HuH-7 (cell line): Measurements from ENCODE around the gene KRTAP13-4.

ENCODE experiments used
- DNase-seq: peaks from one replicate; pipeline ENCODE4 v3.0.0; 2011; ENCODE audit warnings: low spot score

Gene KRTAP13-4, protein sequence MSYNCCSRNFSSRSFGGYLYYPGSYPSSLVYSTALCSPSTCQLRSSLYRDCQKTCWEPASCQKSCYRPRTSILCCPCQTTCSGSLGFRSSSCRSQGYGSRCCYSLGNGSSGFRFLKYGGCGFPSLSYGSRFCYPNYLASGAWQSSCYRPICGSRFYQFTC

GRCh38 chr21:30430170-30430655, at the start of gene KRTAP13-4:
Gene KRTAP13-4 (plus strand): TSS chr21:30430220. CDS start chr21:30430276, 56 bp downstream.
- DNase-seq, result no peak

DNA sequence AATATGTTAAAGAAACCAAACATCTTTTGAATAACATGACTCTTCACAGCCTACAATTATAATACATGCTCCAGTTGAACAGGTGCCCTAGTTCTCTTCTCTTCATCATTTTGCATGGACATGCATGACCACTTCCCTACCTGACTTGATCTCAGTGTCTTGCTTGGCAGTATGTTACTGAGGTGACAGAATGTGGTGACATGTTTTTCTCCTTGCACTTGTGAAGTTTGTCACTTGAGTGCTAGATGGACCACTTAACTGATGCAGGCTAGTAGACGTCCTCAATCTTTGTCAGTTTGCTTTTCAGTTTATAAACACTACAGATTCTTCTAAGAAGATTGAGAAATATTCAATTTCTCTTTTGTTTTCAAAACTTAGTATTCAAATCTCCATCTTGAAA, 47.8 kb upstream of the KRTAP13-4 start:
- DNase-seq, result no peak

DNA sequence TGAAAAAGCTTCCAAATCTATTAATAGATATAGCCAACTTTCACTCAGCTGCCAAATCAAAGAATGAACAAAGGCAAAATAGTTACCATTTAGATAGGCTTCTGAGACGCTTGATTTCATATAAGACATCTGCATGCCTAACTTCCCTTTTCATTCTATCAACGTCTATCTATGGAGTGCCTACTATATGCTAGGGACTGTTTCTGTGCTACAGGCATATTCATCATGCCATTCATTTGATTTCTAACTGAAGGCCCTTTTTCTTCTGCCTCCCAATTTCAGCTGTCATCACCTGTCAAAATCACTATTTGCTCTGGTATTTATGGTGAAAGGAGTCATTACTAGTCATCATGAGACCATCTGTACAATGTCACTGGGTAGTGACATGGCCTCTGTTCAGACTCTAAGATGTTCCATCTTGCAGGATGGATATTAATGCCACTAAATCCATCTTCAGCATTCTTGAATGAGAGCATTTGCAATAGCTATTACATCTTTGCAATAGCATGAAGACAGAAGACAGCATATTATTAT, 38.5 kb upstream of the KRTAP13-4 start:
- no peak for DNase-seq

GRCh38 chr21:30395731-30396130, 34.3 kb upstream of the KRTAP13-4 start, which contains the start of gene KRTAP13-1:
Gene KRTAP13-1 (plus strand): TSS chr21:30396031. CDS start chr21:30396087, 56 bp downstream.
- no peak for DNase-seq

- peak; percentile 54 for DNase-seq
Measured at GRCh38 chr21:30408782-30409494, 21.1 kb upstream of the KRTAP13-4 start.

DNA sequence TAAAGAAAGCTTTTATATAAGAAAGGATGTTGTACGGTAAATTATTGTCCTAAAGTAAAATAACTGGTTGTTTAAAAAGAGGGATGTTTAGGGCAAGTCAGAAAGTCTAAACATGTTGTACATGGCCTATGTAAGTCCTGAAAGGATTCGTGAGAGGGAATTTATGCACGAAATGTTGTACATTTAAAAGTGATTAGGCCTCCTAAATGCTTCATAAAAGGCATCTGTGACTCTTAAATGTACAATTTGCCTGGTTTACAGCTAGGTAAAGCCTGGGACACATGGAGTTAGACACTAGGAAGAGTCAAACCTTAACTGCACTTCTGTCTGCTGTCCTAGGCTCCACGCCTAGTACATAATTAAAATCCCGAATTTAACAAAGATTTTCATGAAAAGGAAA, 14.0 kb upstream of the KRTAP13-4 start:
- DNase-seq, result no peak

GRCh38 chr21:30425826-30426225, 4.2 kb upstream of the KRTAP13-4 start, which contains the start of gene KRTAP13-3:
Gene KRTAP13-3 (minus strand): TSS chr21:30425926. CDS start chr21:30425912, 14 bp downstream.
- no peak for DNase-seq

DNA sequence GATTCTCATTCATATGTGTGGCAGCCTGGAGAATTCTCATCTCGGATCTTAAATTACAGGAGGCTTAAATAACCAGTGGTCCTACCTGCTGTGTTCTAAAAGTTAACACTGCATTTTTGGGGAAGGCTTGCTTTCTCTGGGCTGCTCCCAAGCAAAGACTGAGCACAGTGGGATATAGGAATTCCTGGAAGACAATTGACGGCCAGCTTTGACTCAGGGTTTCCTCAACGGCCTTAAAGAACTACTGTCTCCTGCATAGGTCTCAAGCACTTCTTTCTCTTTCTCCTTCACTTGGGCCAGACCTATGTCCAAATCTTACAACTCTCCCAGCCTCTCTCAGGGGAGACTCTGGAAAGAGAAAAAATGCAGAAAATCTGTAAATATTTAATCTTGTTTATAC, 3.3 kb upstream of the KRTAP13-4 start:
- DNase-seq, result no peak

DNA sequence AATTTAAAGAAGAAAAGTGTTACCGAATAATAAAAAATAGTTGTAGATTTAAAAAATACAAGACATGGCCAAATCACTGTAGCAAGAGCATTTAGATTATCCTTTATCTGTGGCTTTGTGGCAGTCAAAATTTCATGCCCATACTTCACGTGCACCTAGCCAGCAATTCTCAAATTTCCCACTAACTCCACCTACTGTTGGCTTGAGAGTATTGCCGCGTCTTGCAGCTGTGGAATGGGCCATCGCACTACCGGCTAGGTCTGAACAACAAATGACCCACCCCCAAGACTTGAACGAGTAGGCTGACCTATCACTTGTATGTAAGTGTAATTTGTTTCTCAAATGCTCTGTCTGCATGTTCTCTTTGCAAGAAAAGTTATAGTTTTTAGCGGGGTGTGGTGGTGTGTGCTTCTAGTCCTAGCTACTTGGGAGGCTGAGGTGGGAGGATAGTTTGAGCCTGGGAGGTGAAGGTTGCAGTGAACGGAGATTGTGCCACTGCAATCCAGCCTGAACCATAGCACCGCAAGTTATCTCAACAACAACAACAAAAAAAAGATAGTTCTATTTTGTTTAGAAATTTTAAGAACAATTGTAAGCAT, 4.1 kb downstream of the KRTAP13-4 start:
- peak; percentile 27 for DNase-seq

DNA sequence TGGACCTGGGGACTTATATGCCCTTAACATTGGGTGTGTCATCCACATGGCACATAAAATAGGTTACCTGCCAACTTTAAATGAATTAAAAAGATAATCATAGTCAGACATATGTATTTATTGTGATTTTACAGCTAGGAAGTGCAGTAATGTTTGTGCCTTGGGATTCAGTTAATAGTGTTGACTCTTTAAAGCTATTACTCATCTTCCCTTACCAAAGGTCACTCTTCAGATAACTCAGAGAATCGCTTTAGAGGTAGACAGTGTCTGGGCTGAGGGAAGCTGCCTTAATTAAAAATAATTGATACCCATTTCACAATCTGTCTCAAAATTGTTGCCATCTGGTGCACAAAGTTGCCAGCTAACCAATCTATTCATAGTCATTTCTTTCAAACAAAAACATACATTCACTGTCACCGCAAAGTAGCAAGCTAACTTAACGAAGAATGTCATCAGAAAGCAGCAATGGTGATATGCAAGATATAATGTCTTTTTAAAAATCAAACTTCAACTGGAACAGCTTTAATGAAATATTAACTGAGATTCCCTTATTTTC, 7.1 kb downstream of the KRTAP13-4 start:
- no peak for DNase-seq

DNA sequence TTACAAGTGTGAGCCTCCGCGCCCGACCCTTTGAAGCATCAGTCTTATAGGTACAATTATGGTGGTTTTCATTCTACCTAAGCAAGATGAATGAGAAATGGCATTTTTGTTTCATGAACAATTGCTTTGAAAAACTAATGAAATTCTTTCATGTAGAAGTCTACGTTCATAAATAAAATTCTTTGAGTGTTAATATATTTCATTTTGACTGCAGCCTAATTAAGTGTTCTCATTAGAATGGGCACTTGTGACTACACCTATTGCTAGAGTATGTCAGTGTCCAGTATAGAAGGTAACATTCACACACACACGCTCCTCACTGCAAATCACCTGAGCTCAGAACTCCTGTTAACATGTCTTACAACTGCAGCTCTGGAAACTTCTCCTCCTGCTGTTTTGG, 10.0 kb downstream of the KRTAP13-4 start, which contains the start of gene KRTAP15-1:
Gene KRTAP15-1 (plus strand): TSS at position 301 of the 400 bp plus-strand sequence. CDS start 53 bp downstream, at position 354.
- no peak for DNase-seq

GRCh38 chr21:30443226-30443625, 13.2 kb downstream of the KRTAP13-4 start:
- no peak for DNase-seq

DNA sequence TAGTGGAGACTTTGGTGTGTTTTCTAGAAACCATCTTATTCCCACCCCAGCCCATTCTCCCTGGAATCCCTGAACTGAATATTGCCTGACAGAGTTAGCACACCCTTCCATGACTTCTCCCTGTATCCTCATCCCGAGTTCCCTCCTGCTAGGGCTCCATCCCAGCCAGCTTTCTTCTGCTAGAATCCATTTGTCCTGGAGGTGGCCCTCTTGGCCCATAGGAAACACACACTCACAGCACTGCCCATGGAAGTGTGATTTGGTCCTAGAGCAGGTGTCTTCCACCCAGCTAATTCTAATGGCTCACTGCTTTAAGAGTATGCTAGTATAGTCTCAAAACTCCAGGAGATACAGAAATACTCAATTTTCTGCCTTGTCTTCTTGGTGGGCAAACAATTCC, 14.2 kb downstream of the KRTAP13-4 start:
- DNase-seq, result peak; percentile 8

GRCh38 chr21:30447056-30447455, 17.0 kb downstream of the KRTAP13-4 start:
- no peak for DNase-seq

DNA sequence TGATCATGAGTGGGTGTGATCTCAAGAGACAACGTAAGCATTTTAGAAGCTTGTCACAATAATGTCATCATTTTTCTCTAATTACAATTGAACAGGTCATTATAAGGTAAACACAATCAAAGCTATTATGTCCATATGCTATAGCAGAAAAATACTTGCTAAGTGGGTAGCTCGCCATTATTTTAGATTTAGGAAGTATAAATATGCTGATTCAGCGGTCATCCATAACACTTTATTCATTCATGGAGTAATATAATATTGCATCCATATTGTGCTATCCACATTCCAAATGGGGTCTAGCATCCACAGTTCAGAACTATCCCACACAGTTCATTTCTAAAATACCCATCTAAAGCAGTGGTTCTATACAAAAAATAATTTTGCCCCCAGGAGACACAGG, 18.5 kb downstream of the KRTAP13-4 start:
- no peak for DNase-seq

DNA sequence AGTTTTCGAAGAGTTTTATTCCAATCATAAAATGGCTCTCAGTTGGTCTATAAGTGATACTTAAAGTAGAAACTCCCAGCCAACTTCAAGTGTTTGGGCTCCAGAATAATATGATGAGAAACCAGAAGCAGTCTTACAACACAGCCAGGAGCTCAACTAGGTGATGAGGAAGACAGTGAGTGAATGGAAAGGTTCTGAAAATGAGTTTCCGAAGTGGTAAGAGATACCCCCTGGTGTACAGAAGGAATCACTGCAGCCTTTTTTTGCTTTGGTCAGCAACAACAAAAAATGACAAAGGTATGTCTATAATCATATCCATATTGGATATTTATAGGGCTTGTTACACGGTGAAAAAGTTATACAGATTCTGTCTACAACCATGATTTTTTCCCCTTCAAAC, 33.7 kb downstream of the KRTAP13-4 start:
- DNase-seq, result no peak

DNA sequence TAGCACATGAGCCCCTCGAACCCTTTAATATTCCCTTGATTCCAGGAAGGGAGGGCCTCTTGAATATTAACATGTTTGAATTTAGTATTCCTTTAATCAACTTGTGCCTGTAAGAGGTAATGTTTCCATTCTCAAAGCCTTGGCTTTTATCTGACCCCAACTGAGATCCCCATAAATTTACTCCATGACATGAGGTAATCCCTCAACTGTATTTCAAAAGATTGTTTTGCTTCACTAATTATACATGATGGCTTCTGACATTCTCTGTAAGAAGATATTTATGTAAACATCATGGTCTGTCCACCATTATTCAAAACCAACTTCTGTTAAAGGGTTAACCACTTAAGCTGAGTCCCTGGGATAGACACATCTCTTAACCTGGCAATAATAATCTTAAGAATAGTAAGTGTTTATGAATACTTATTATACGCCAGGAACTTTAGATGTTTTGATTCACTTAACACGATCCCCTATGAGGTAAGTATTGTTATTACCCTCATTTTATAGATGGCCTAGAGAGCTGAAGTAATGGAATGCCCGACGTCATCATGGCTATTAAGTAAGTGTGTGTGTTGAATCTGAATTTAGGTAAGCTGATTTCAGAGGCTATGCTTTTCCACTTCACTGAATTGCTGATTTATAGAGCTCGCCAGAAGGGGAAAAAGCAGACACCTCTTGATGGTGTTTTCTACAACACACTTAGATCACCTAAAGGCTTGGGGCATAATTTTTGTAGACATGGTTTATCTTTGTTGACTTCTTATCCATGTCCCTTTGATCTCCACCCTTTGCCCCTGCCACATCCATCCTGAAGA, 39.1 kb downstream of the KRTAP13-4 start:
- DNase-seq, result no peak

- no peak for DNase-seq
Measured at GRCh38 chr21:30478004-30478403, 48.0 kb downstream of the KRTAP13-4 start.

DNA sequence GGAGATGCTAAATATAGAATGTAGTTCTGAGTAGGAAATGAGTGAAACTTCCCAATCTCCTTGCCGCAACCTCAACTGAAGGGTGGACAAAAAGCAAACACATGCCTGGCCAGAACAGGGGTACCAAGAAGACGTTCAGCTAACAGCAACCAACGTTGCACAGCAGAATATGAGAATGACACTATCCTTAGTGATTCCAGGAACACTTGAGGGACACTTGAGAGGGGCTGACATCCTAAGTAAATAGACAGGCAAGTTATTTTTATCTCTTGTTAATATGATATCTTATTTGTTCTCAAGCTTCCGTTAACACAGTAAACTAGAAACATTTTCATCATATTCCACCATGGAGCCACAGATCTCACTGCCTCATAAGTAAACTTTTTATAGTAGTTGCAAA, 49.2 kb downstream of the KRTAP13-4 start:
- DNase-seq, result no peak

DNA sequence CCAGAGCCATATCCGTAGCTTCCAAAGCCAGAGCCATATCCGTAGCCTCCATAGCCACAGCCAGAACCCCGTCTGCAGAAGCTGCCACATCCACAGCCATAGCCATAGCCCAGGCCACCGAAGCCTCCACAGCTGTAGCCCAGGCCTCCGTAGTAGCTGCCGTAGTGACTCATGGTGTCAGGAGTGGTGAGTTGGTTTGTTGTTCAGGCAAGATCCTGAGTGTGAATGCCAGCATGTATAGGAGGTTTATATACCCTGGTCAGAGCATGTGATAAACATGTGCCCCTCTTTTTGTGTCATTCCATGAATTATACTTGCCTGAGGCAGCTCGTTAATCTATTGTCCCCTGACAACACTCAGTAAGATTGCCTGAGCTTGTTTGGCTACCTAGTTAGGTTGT, 50.1 kb downstream of the KRTAP13-4 start, which contains the start of gene KRTAP19-1:
Gene KRTAP19-1 (minus strand): TSS at position 223 of the 400 bp plus-strand sequence. CDS start 50 bp downstream, at position 173.
- DNase-seq, result no peak
